Loucy (cell line): ENCODE results near the gene PECR.

Source experiments
- H2AFZ ChIP-seq: fragments of 200-600 bp; sonication (generic); 2 replicates; pipeline ENCODE4 v1.6.0; 2016; ENCODE audit warnings: antibody characterized with exemption, mild to moderate bottlenecking, low read length, moderate library complexity
- H3F3A ChIP-seq: fragments of 200-600 bp; 2 replicates; pipeline ENCODE4 v1.6.0; 2016; ENCODE audit warnings: antibody characterized with exemption, low read depth, mild to moderate bottlenecking
- H3K27me3 ChIP-seq: fragments of 200-600 bp; sonication (generic); 2 replicates; pipeline ENCODE4 v1.6.1; 2014; ENCODE audit warnings: low read length, mild to moderate bottlenecking; ENCODE audit not compliant: insufficient read depth, poor library complexity, severe bottlenecking
- H3K36me3 ChIP-seq: fragments of 200-600 bp; sonication (generic); 2 replicates; pipeline ENCODE4 v1.6.1; 2016; ENCODE audit warnings: low read length; ENCODE audit not compliant: insufficient read depth
- H3K4me1 ChIP-seq: fragments of 200-600 bp; sonication (generic); 2 replicates; pipeline ENCODE4 v1.5.1; 2014; ENCODE audit warnings: low read length, mild to moderate bottlenecking; ENCODE audit not compliant: insufficient read depth, poor library complexity, severe bottlenecking
- H3K4me2 ChIP-seq: fragments of 200-600 bp; sonication (generic); 2 replicates; pipeline ENCODE4 v1.6.0; 2014; ENCODE audit warnings: antibody characterized with exemption, low read length, low read depth, mild to moderate bottlenecking; ENCODE audit not compliant: poor library complexity, severe bottlenecking
- H3K4me3 ChIP-seq: fragments of 200-600 bp; sonication (generic); 2 replicates; pipeline ENCODE4 v1.5.1; 2014; ENCODE audit warnings: low read length, mild to moderate bottlenecking, mixed read lengths; ENCODE audit not compliant: poor library complexity, severe bottlenecking
- H3K79me2 ChIP-seq: fragments of 200-600 bp; sonication (generic); 2 replicates; pipeline ENCODE4 v1.6.1; 2014; ENCODE audit warnings: low read length; ENCODE audit not compliant: insufficient read depth
- H3K9ac ChIP-seq: fragments of 200-600 bp; sonication (generic); 2 replicates; pipeline ENCODE4 v1.6.0; 2014; ENCODE audit warnings: mild to moderate bottlenecking, low read depth, low read length, moderate library complexity; ENCODE audit not compliant: poor library complexity, severe bottlenecking
- H3K9me2 ChIP-seq: fragments of 200-600 bp; sonication (generic); replicated peaks from 2 replicates; pipeline ENCODE4 v1.6.1; 2016; ENCODE audit warnings: low read depth, low read length, mixed read lengths
- H3K9me3 ChIP-seq: fragments of 200-600 bp; sonication (generic); 2 replicates; pipeline ENCODE4 v1.6.1; 2014; ENCODE audit warnings: mild to moderate bottlenecking, antibody characterized with exemption, low read length, low read depth; ENCODE audit not compliant: insufficient read depth
- H4K20me1 ChIP-seq: fragments of 200-600 bp; sonication (generic); 2 replicates; pipeline ENCODE4 v1.6.0; 2014; ENCODE audit warnings: antibody characterized with exemption, low read length, mild to moderate bottlenecking; ENCODE audit not compliant: insufficient read depth, poor library complexity, severe bottlenecking
- EZH2phosphoT487 ChIP-seq: fragments of 200-600 bp; IDR thresholded peaks from 2 replicates; pipeline ENCODE4 v1.6.1; 2018; ENCODE audit warnings: antibody characterized with exemption, mild to moderate bottlenecking, moderate library complexity, borderline replicate concordance
- TF ChIP-seq, protein P1 (sequence below): fragments of 200-600 bp; sonication (generic); conservative IDR thresholded peaks from 2 replicates; pipeline ENCODE4 v1.5.1; 2014; ENCODE audit warnings: mild to moderate bottlenecking, antibody characterized with exemption, low read length

The PECR gene

DNA sequence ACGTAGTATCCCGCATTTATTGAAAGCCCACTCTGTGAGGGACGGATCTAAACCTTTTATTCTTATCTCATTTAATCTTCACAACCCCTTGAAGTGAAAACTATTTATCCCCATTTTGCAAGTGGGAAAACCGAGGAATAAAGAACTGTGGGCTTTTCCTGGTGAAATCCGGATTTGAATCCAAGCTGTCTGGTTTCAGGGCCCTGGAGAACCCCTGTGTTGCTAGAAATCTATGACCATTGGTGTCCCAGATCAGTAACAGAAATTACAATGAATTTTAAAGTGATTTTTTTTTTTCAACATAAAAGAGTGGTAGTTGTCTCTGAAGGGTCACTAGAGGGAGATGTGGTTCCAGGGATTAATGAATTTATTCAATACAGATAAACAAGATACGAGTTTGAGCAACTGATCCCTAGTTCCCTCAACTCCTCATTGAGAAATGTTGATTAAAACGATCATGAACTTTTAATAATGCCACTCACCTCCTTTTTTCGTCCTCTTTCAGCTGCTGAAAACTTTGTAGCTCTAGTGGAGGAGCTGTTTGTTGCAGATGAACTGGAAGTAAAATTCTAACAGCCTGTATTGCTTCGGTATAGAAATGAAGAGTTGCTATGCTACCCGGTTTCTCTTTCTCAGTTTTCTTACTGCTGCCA is 28.5 kb upstream of the PECR start:
- Histone ChIP-seq H4K20me1 (peaks cover 49% of the 10 kb centered on the region), H3K9ac (peak overlapping the region; percentile 99), H3K27me3 (peaks cover 8% of the 10 kb centered on the region), H3K4me3 (peak overlapping the region; percentile 91), H2AFZ (no peak overlapping the region), H3K4me1 (peaks cover 51% of the 10 kb centered on the region), H3K9me2 (no peaks in the 10 kb centered on the region), H3F3A (peaks cover 26% of the 10 kb centered on the region), H3K79me2 (peaks cover 61% of the 10 kb centered on the region), H3K36me3 (peaks cover 41% of the 10 kb centered on the region), H3K4me2 (peak overlapping the region; percentile 94), H3K9me3 (no peaks in the 10 kb centered on the region)
- no peak for TF ChIP-seq EZH2phosphoT487
- TF ChIP-seq, protein P1, sequence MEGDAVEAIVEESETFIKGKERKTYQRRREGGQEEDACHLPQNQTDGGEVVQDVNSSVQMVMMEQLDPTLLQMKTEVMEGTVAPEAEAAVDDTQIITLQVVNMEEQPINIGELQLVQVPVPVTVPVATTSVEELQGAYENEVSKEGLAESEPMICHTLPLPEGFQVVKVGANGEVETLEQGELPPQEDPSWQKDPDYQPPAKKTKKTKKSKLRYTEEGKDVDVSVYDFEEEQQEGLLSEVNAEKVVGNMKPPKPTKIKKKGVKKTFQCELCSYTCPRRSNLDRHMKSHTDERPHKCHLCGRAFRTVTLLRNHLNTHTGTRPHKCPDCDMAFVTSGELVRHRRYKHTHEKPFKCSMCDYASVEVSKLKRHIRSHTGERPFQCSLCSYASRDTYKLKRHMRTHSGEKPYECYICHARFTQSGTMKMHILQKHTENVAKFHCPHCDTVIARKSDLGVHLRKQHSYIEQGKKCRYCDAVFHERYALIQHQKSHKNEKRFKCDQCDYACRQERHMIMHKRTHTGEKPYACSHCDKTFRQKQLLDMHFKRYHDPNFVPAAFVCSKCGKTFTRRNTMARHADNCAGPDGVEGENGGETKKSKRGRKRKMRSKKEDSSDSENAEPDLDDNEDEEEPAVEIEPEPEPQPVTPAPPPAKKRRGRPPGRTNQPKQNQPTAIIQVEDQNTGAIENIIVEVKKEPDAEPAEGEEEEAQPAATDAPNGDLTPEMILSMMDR, result peak; percentile 79

DNA sequence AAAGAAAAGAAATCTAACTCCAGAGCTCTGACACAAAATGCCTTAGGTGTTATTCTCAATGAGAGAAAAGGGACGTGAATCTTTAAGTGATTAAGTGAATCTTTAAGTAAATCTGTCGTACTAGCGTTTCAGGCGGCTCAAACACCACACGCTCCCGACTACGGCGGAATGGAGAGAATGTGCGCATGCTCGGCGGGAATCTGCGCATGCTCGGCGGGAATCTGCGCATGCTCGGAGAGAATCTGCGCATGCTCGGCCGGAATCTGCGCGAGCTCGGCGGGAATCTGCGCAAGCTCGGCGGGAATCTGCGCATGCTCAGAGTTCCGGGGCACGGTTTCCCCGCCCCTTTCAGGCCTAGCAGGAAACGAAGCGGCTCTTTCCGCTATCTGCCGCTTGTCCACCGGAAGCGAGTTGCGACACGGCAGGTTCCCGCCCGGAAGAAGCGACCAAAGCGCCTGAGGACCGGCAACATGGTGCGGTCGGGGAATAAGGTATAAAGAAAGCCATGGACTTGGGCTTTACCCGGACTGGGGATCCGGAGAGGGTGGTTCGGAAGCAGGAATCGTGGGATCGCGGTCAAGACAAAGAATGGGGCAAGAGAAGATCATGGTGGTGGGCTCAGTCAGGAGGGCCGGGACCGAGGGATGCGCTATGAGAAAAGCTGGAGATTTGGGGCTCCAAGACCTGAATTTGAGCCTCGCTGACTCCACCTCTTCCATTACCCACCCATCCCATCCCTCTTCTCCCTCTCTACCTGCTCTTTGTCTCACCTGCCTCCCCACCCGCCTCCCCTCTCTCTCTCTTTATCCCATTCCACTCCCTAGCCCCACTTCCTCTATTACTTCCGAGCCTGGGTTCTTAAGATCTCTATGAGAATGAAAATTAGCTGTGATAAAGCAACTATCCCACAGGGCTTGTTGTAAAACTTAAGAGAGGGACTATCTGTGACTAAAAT is 27.6 kb upstream of the PECR start, which contains the start of gene XRCC5:
Gene XRCC5, plus strand, starts transcription at position 382 of the 955 bp plus-strand sequence. Its CDS starts 89 bp downstream, at position 471.
- peaks cover 24% of the 10 kb centered on the region for H3F3A ChIP-seq
- H2AFZ ChIP-seq, result peak within 1 kb of the TSS; percentile 42; the same call in 1 of the 2 replicates
- H3K36me3 ChIP-seq, result peaks cover 39% of the 10 kb centered on the region
- H3K4me2 ChIP-seq, result peak within 1 kb of the TSS; percentile 94
- peaks cover 54% of the 10 kb centered on the region for H3K79me2 ChIP-seq
- peak within 1 kb of the TSS; percentile 91 for H3K4me3 ChIP-seq
- H3K9ac ChIP-seq, result peak within 1 kb of the TSS; percentile 99
- H3K27me3 ChIP-seq, result peaks cover 8% of the 10 kb centered on the region
- no peaks in the 10 kb centered on the region for H3K9me2 ChIP-seq
- no peak for TF ChIP-seq EZH2phosphoT487
- peaks cover 47% of the 10 kb centered on the region for H3K4me1 ChIP-seq
- H4K20me1 ChIP-seq, result peaks cover 46% of the 10 kb centered on the region
- no peaks in the 10 kb centered on the region for H3K9me3 ChIP-seq

DNA sequence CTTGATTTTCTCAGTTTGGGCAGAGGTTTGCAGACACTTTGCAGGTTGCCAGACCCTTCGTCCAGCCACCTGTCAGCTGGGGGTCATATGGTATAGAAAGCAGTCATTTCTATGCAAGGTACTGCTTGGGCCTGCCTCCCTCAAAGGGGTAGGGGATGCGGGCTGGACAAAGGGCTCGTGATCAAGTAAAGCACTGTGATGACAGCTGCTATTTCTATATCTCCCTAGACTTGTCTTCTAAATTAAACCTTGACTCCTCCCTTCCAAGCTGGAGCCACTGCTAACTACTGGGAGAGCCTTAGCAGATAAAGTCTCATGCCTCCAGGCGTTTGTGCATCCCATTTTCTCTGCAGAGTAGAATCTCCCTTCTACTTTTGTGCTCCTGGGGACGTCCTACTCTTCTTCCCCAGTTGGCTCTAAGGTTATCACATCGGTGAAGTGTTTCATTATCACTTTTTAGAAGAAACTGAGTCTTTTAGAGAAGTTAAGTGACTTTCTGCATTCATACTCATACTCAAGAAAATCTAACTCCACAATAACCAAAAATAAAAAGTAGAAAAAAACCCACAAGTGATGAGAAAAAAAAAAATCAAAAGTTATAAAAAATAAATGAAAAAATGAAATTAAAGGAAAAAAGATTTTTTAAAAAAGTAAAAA is 26.8 kb upstream of the PECR start:
- Histone ChIP-seq H3K4me3 (peak overlapping the region; percentile 91), H3K4me2 (peak overlapping the region; percentile 94), H4K20me1 (peaks cover 38% of the 10 kb centered on the region), H2AFZ (no peak overlapping the region), H3K79me2 (peaks cover 47% of the 10 kb centered on the region), H3K4me1 (peaks cover 39% of the 10 kb centered on the region), H3K9ac (peak overlapping the region; percentile 99), H3K36me3 (peaks cover 31% of the 10 kb centered on the region), H3K9me3 (no peaks in the 10 kb centered on the region), H3K27me3 (peaks cover 8% of the 10 kb centered on the region), H3F3A (peaks cover 16% of the 10 kb centered on the region), H3K9me2 (no peaks in the 10 kb centered on the region)
- TF ChIP-seq, protein P1, result no peak
- no peak for TF ChIP-seq EZH2phosphoT487
